ENCODE measurements around the gene CPNE2. TPM values are rescaled to one million over a fixed set of nuclear protein-coding genes. Genes with fewer than 3 reads are reported as not detected.
"Not testable (repeated sequence)": the region's sequence is repeated elsewhere in the genome, so short reads cannot be mapped to it uniquely, and the experiment has no call there.

Gene CPNE2
- total RNA-seq, 1 experiment from 2014 or later, result 93.1 TPM

- DNase-seq (ENCODE audit: low read depth), result no peak
Measured at GRCh38 chr16:57098188-57098841, 5.9 kb downstream of the CPNE2 start.

GRCh38 chr16:57099965-57100364 is 7.6 kb downstream of the CPNE2 start:
- peak; percentile 63 for DNase-seq (ENCODE audit: low read depth)

DNA sequence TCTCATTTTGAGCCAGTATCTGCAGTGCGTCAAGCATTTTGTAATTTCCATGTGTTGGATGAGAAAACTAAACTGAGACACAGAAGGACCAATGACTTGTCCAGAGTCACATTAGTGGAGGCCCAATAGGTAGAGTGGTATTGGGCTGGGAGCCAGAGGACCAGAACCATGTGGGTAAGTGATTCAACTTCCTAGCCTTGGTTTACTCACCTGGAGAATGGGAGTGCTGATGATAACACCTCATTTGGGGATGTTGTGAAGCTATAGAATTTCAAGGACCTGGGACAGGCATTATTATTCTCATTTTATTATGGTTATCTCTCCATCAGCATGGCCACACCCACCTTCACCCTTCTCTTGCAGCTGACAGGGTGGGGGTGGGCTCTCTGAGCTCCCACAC is 8.1 kb downstream of the CPNE2 start:
- no peak for DNase-seq (ENCODE audit: low read depth)

DNA sequence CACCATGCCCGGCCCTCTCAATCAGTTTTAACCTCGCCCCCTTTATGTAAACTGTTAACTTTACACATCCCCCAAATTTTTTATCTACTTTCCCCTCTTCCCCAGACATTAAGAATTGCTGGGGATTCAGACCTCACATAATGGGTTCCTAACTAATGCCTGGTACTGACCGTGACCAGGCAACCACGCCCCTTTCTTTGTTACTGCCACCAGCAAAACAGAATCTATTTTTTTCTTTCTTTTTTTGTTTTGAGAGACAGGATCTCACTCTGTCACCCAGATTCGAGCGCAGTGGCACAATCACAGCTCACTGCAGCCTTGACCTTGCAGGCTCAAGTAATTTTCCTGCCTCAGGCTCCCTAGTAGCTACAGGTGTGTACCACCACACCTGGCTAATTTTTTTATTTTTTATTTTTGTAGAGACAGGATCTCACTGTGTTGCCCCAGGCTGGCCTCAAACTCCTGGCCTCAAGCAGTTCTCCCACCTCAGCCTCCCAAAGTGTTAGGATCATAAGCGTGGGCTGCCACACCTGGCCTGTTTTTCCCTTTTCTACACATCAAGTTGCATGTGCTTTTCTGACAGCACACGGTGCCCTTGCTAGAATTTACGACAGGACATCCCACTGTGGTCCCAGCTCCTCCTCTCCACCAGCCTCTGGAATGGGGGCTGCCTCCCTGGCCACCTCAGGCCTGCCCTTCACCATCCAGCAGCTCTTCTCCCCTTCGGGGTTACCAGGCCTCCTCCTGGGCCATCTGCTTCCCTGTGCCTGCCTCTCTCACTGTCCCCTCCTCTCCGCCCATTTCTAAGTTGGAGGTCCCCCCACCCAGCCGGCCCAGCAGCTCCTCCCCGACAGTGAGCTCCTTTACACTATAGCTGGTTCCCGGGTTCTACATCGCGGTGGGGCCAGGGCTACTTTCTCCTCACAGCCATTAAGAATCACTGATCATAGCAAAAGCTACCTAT is 10.8 kb downstream of the CPNE2 start:
- DNase-seq (ENCODE audit: low read depth), result no peak

DNA sequence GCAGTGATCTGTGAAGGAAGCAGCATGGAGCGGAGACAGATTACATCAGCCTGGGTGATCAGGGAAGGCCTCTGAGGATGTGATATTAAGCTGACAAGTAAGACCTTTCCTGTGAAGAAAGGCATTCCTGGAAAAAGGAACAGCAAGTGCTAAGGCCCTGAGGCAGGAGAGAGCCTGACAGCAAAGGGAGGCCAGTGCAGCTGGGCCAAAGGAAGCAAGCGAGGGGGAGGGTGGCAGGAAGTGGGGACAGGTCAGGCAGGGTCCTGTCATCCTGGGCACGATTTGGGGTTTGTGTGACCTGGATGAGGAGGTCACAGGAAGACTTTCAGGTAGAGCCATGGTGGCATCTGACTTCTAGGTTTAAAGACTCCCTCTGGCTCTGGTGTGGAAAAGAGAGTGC is 12.3 kb downstream of the CPNE2 start:
- DNase-seq (ENCODE audit: low read depth), result no peak

- DNase-seq (ENCODE audit: low read depth), result no peak
Measured at GRCh38 chr16:57105184-57105583, 12.8 kb downstream of the CPNE2 start.

DNA sequence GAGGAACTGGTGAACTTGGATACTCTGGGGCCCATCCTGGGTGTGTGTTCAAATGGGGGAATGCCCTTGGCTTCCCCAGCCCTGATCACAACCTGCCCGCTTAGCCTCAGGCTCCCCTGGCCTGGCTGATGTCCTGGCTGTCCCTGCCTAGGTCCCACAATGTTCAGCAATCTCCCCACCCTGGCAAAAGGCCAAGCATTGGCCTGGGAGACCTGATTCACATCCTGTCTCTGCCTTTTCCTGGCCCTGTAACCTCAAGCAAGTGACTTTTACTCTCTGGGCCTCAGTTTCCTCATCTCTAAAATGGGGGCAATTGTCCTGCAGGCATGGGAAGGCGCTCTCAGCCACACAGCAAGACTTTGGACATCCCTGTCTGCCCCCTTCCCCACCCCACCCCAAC is 14.4 kb downstream of the CPNE2 start:
- peak; percentile 51 for DNase-seq (ENCODE audit: low read depth)

- DNase-seq (ENCODE audit: low read depth), result no peak
Measured at GRCh38 chr16:57107321-57107922, 15.0 kb downstream of the CPNE2 start.

DNA sequence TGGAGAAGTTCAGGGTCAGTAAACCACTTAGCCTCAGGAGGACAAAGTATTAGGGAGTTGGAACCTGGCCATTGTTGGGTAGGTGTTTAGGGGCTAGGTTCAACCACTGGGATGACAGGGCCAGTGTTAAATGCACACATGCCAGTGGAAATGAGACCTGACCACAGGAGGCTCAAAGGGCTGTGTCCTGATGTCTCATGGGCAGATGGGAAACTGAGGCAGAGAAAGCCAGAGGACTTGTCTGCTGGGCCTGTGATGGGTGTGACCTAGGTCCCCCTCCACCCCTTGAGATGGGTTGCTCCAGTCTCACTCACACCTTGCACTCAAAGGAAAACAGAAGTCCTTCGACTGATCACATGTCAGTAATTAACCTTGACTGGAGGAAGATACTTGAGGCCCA is 16.0 kb downstream of the CPNE2 start:
- no peak for DNase-seq (ENCODE audit: low read depth)

GRCh38 chr16:57109259-57110105 is 17.1 kb downstream of the CPNE2 start:
- not testable (repeated sequence) for DNase-seq (ENCODE audit: low read depth)

DNA sequence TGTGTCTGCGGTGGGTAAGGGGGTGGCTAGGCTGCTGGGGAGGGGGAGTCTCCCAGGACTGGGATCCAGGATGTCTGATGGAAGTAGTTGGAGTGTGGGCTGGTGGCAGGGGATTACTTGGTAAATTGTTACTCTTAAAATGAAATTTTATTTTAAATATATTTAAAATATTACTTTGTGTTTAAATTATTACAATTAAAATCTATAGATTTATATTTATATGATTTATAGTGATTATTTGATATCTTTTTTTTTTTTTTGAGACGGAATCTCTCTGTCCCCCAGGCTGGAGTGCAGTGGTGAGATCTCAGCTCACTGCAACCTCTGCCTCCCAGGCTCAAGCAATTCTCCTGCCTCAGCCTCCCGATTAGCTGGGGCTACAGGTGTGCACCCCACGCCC is 18.6 kb downstream of the CPNE2 start:
- no peak for DNase-seq (ENCODE audit: low read depth)

DNA sequence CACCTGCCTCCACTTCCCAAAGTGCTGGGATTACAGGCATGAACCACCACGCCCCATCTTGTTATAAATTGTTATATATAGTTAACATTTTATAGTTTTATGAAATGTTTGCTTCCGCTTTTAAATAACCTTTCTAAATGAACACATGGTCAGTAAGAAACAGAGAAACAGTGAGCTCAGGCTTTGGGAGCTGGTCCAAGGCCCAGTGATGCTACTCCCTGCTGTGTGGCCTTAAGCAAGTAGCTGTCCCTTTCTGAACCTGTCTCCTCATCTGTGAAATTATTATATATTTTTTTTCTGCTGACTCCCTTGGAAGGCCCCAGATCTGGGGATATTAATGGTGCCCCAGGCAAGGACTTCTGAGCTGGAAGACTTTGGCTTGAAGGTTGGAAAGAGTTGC is 19.0 kb downstream of the CPNE2 start:
- DNase-seq (ENCODE audit: low read depth), result peak; percentile 22

DNA sequence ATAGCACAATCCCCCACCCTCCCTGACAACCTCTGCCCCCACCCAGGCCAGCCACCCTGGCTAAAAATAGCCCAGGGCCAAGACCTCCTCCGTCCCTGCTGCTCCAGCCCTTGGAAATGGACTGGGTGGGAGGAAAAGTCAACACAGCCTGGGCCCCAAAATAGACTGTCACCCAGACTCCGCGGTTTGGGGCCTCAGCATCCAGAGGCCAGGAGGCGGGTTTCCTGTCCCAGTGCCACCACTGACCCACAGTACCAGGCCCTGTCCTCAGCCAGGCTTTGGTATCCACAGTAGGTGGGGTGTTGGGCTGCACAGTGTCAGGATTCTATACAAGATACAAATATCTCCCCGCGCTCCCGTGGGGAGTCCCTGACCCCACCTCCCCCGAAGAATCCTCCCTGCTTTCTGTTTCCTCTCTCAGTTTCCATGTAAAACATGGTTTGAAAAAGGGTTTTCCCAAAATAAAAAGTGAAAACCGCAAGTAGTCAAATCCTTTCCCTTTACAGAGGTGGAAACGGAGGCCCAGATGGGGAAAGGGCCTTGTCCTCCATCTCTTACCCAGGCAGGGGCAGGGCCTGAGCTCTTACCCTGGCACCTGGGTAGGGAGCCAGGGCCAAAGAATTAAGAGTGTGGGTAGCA is 20.1 kb downstream of the CPNE2 start:
- DNase-seq (ENCODE audit: low read depth), result peak; percentile 69

DNA sequence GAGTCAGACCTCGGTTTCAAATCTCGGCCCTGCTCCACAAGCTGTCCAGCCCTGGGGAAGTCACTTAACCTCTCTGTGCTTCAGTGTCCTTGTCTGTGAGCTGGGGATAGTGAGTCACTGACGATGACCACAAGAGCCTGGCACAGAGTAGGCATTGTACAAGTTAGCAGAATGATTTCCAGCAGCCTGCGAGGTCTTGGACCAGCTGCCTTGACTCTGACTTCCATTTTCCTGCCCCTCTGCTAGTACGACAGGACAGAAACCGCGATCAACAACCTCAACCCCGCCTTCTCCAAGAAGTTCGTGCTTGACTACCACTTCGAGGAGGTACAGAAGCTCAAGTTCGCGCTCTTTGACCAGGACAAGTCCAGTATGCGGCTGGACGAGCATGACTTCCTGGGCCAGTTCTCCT is 20.7 kb downstream of the CPNE2 start:
- DNase-seq (ENCODE audit: low read depth), result peak; percentile 91

DNA sequence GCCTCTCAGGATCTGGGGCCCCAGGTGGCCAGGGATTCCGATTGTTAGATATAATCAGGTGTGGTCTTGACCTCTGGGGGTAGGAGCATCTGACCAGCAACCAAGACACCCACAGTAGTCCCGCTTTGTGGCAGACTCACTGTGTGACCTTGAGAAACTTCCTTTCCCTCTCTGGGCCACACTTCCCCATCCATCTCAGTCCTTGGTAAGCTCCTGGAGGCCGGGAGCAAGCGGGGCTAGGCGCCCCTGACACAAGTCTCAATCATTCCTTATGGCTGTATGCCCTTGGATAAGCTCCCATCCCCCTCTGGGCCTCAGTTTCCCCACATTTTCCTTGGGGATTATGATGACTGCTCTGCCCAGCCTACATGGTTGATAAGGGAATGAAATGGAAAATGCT is 21.3 kb downstream of the CPNE2 start:
- no peak for DNase-seq (ENCODE audit: low read depth)

DNA sequence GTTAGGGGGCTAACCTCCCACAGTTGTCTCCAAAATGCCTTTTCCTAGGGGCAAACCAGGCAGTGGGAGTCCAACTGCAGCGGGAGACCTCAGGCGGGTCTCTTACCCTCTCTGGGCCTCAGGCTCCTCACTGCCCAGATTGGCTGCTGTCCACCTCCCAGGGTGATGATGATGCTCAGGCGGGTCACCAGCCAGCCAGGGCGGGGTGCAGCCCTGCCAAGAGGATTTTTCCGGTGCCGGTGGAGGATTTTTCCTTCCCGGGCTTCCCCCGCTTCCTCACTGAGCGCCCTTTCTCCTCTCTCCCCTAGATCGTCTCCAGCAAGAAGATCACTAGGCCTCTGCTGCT is 22.8 kb downstream of the CPNE2 start:
- DNase-seq (ENCODE audit: low read depth), result peak; percentile 68

GRCh38 chr16:57115514-57116182 is 23.3 kb downstream of the CPNE2 start:
- peak; percentile 79 for DNase-seq (ENCODE audit: low read depth)

GRCh38 chr16:57118461-57119084 is 26.2 kb downstream of the CPNE2 start:
- DNase-seq (ENCODE audit: low read depth), result no peak

- no peak for DNase-seq (ENCODE audit: low read depth)
Measured at GRCh38 chr16:57123216-57123973, 31.0 kb downstream of the CPNE2 start.

All from RPMI7951 (cell line).